Cardiac septum (tissue), 1 donor: ENCODE measurements around the gene PCNX3. TPM values are rescaled to one million over a fixed set of nuclear protein-coding genes. Genes with fewer than 3 reads are reported as not detected.

Experiments used
- DNase-seq: peaks from one replicate; pipeline ENCODE4 v3.0.0-alpha.2; 2020; ENCODE audit warnings: low spot score
- intact Hi-C: fragments of 100-400 bp; cut with DNase I; formaldehyde crosslinking; loops from one replicate; pipeline ENCODE4 v1.14.0; 2022
- total RNA-seq: library from RNA; stranded (reverse); fragmentation: NEBNext Ultra II Directional; extraction: Animal tissue kit (Norgen Biotek cat#: 25700); gene quantifications from one replicate; pipeline ENCODE4 v1.2.1, GENCODE V29; 2021
- donor health status: DM: no; HTN: no; CAD: no.

PCNX3 gene
- total RNA-seq, 1 donor from 2014 or later, result 15.9 TPM

- DNase-seq, result no peak
- intact Hi-C loops, result no loop called here
Measured at GRCh38 chr11:65578667-65579066, 36.9 kb upstream of the PCNX3 start.

- intact Hi-C loops, result no loop called here
- DNase-seq, result no peak
Measured at GRCh38 chr11:65579291-65579690, 36.3 kb upstream of the PCNX3 start.

- intact Hi-C loops, result no loop called here
- no peak for DNase-seq
Measured at GRCh38 chr11:65580031-65580692, 35.4 kb upstream of the PCNX3 start.

- intact Hi-C loops, result no loop called here
- DNase-seq, result no peak
Measured at GRCh38 chr11:65580756-65581155, 34.8 kb upstream of the PCNX3 start.

- DNase-seq, result no peak
- intact Hi-C loops, result no loop called here
Measured at GRCh38 chr11:65581928-65582327, 33.6 kb upstream of the PCNX3 start.

DNA sequence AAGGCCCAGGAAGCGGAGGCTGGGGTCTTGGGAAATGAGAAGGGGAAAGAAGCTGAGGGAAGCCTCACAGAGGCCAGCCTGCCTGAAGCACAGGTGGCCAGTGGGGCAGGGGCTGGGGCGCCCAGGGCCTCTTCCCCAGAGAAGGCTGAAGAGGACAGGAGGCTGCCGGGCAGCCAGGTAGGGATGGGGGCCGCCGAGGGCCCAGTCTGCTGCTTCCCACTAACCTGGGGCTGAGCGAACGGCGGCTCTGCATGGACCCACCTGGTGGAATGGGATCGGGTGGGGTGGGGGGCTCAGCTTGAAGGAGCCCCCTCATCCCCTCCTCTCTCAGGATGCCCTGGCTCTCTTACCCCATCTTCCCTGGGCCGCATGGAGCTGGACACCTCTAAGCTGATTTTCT lies 32.0 kb upstream of the PCNX3 start:
- no peak for DNase-seq
- intact Hi-C loops, result no loop called here

- DNase-seq, result no peak
- intact Hi-C loops, result no loop called here
Measured at GRCh38 chr11:65584106-65584505, 31.5 kb upstream of the PCNX3 start.

GRCh38 chr11:65584723-65585171 lies 30.8 kb upstream of the PCNX3 start:
- DNase-seq, result no peak
- intact Hi-C loops, result loop anchor here (5.0 kb wide), 1 partner anchor 42 kb away; no protein-coding TSS in a partner anchor

- intact Hi-C loops, result loop anchor here (5.0 kb wide), 1 partner anchor 43 kb away; no protein-coding TSS in a partner anchor
- no peak for DNase-seq
Measured at GRCh38 chr11:65585396-65586246, 30.0 kb upstream of the PCNX3 start.

DNA sequence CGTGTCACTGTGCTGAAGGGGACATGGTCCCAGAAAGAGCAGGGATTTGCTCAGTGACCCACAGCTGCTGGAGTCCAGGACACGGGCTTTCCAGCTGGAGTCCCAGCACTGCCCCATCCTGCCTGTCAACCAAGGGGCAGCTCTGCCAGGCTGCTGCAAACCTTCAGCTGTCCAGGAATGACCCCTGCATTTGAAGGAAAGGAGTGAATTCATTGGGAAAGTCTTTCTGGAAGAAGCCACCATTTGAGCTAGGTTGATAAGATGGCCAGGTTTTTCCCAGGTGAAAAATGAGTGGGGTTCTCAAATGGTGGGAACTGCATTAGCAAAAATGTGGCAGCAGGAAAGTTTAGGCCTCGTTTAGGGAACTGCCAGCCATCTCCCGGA lies 29.3 kb upstream of the PCNX3 start:
- intact Hi-C loops, result loop anchor here (5.0 kb wide), 1 partner anchor 44 kb away; no protein-coding TSS in a partner anchor
- DNase-seq, result no peak

GRCh38 chr11:65586676-65587075 lies 28.9 kb upstream of the PCNX3 start:
- no peak for DNase-seq
- intact Hi-C loops, result loop anchor here (5.0 kb wide), 1 partner anchor 44 kb away; no protein-coding TSS in a partner anchor

DNA sequence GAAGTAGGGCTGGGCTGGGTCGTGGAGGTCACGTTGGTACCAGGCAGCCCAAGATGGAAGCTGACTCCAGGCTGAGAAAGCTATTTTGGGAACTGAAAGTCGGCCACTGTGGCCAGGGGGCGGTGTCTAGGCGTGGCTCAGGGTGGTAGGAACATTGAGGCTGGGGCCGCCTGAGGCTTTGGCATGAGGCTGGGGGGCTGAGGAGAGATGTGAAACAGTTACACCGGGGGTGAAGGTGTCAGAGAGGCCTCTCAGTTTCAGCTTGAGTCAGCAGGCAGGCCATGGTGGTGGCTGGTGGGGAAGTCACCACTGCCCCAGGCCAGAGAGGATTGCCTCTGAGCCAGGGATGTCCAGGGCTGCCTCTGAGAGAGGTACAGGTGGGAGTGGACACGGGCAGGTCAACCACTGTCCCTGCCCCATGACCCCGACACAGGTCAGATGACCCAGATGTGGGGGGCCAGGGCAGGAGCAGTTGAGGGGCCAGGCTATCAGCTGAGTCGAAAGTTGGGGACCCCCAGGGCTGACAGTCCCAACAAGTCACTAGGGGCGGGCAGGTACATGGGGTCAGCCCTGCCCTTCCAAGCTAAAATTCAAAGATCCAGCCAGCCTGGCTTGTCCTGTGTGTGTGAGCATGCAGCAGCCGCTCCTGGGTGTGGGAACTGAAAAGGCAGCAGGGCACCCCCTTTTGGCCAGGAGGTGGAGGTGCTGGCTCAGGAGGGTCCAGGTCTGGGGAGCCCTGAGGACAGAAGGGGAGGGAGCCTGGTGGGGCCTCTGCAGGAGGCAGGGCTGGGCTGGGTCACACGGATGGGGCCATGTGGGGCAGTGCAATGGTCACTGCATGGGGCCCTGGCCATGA lies 27.1 kb upstream of the PCNX3 start:
- DNase-seq, result no peak
- intact Hi-C loops, result loop anchor here (2.0 to 5.0 kb wide), 2 partner anchors 14 to 46 kb away; no protein-coding TSS in a partner anchor

GRCh38 chr11:65589444-65590239 lies 25.9 kb upstream of the PCNX3 start:
- no peak for DNase-seq
- intact Hi-C loops, result loop anchor here (2.0 to 5.0 kb wide), 2 partner anchors 15 to 47 kb away; no protein-coding TSS in a partner anchor

- intact Hi-C loops, result no loop called here
- no peak for DNase-seq
Measured at GRCh38 chr11:65590240-65590738, 25.3 kb upstream of the PCNX3 start.

GRCh38 chr11:65591939-65592857 lies 23.4 kb upstream of the PCNX3 start:
- intact Hi-C loops, result no loop called here
- DNase-seq, result no peak

GRCh38 chr11:65592858-65593517 lies 22.6 kb upstream of the PCNX3 start:
- DNase-seq, result no peak
- intact Hi-C loops, result no loop called here
